Suprapubic skin (tissue), 4 donors: ENCODE data around the gene C9orf72.

Experiments
- POLR2A ChIP-seq, 2 donors: fragments of 450-650 bp; IDR thresholded peaks; one replicate each; pipeline ENCODE4 v1.6.1; 2017; ENCODE audit warnings: antibody characterized with exemption in 2 of 2, mild to moderate bottlenecking in 2 of 2, moderate library complexity in 2 of 2
- POLR2AphosphoS5 ChIP-seq, 3 donors: sonication (generic); formaldehyde crosslinking; IDR thresholded peaks; one replicate each; pipeline ENCODE4 v1.6.1; 2017; ENCODE audit warnings: antibody characterized with exemption in 3 of 3
- TF ChIP-seq, protein P1 (sequence below), 2 donors: fragments of 200-600 bp in 1 of 2; fragments of 450-650 bp in 1 of 2; sonication (generic) in 1 of 2; IDR thresholded peaks; one replicate each; pipeline ENCODE4 v1.5.1; 2016 to 2019; ENCODE audit warnings: antibody characterized with exemption in 2 of 2, mild to moderate bottlenecking in 1 of 2, moderate library complexity in 1 of 2

DNA sequence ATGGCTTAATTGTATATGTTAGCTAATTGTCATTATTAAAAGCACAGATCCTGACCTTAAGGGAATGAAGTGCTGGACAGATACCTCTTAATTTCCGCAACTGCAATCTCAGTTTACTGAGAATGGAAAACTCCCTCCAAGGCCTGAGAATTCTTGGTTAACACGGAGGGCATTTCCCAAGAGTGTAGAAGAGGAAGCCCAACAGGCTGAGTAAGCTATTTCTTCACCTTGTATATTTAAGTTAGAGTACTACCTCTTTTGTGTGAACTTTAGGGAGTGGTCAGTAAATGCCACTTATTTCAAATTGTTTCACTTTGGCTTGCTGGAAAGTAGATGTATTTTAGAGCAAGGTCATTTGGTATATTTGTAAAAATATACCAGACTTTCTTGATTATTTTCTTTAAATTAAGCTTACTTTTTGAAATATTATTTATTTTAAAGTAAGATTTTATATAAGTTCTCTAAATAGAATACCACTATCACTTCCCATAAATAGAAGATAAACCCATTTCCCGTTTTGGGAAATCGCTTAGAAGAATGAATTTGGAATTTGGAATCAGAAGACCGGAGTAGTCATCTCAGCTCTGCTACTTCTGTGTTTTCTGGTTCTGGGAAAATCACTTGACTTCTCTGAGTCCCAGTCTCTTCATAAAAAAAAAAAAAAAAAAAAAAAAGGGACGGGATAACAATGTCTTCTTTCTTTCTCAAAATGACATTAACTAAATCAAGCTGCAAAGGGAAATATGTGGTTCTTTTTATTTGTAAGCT is 26.0 kb upstream of the C9orf72 start:
- TF ChIP-seq POLR2A (IDR thresholded peaks at IDR 0.05) (no peak), POLR2AphosphoS5 (IDR thresholded peaks at IDR 0.05) (no peak)
- TF ChIP-seq, protein P1, sequence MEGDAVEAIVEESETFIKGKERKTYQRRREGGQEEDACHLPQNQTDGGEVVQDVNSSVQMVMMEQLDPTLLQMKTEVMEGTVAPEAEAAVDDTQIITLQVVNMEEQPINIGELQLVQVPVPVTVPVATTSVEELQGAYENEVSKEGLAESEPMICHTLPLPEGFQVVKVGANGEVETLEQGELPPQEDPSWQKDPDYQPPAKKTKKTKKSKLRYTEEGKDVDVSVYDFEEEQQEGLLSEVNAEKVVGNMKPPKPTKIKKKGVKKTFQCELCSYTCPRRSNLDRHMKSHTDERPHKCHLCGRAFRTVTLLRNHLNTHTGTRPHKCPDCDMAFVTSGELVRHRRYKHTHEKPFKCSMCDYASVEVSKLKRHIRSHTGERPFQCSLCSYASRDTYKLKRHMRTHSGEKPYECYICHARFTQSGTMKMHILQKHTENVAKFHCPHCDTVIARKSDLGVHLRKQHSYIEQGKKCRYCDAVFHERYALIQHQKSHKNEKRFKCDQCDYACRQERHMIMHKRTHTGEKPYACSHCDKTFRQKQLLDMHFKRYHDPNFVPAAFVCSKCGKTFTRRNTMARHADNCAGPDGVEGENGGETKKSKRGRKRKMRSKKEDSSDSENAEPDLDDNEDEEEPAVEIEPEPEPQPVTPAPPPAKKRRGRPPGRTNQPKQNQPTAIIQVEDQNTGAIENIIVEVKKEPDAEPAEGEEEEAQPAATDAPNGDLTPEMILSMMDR (IDR thresholded peaks at IDR 0.05) = no peak
